HG03565 (cell line): Measurements from ENCODE around the gene DIPK1B.

ENCODE experiments used
- ATAC-seq: cut with Tn5 transposase; IDR thresholded peaks from one replicate; pipeline ENCODE4 v1.9.1; 2021; ENCODE audit warnings: mild to moderate bottlenecking, moderate library complexity; ENCODE audit not compliant: unreplicated experiment

The DIPK1B gene

GRCh38 chr9:136673088-136673974, 39.0 kb upstream of the DIPK1B start:
- ATAC-seq, result no peak

GRCh38 chr9:136673975-136674785, 38.2 kb upstream of the DIPK1B start:
- ATAC-seq, result no peak

- ATAC-seq, result no peak
Observed at GRCh38 chr9:136674786-136675349, 37.5 kb upstream of the DIPK1B start.

DNA sequence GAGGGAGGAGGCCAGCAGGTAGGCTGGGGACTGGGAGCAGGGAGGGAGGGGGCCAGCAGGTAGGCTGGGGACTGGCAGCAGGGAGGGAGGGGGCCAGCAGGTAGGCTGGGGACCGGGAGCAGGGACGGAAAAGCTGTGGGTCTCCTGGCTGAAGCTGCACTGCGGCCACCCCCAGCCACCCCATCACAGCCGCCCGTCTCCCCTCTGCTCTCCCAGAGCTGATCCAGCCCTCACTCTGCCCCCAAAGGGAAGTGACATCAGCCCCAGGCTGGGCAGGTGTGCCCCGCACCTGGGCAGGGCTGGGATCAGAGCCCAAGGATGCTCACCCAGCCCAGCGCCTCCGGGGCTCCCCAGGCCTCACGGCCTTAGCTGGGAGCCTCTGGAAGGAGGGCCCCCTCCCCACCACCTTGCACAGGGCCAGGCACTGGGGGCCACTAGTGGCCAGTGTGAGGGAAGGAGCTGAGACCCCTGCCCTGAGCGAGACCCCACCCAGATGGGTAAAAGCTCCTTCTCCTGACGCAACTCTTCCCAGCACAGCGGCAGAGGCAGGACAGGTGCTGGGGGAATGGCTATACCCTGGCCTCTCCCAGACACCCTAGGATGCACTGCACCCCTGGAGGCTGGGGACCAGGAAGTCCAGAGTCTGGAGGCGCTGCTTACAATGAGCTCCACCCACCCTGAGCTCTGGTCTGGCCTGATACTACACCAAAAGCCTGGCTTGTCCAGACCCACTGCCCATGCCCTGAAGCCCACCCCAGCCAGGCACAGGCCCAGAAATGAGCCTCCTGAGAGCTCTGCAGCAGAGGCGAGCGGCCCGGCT, 36.7 kb upstream of the DIPK1B start:
- ATAC-seq, result no peak

DNA sequence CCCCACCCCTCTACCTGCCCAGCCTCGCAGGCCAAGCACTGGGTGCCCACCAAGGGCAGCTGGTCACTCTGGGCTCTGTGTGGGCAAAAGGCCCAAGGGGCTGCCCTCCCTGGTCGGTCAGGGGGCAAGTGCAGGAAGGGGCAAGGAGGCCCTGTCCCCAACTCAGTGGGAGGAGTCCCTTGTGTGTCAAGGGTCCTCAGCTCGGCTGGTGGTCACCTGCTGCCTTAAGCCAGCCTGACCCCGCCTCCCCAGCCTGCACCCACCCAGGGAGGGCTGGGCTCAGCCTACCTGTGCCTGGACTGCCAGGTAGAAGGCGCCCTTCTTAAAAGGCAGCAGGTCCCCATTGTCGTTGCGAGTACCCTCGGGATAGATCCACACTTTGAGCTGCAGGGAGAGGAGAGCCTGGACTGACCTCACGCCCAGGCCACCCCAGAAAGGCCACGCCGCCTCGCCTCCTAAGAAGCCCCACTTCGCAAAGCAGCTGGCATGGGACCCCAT, 36.0 kb upstream of the DIPK1B start:
- ATAC-seq, result no peak

DNA sequence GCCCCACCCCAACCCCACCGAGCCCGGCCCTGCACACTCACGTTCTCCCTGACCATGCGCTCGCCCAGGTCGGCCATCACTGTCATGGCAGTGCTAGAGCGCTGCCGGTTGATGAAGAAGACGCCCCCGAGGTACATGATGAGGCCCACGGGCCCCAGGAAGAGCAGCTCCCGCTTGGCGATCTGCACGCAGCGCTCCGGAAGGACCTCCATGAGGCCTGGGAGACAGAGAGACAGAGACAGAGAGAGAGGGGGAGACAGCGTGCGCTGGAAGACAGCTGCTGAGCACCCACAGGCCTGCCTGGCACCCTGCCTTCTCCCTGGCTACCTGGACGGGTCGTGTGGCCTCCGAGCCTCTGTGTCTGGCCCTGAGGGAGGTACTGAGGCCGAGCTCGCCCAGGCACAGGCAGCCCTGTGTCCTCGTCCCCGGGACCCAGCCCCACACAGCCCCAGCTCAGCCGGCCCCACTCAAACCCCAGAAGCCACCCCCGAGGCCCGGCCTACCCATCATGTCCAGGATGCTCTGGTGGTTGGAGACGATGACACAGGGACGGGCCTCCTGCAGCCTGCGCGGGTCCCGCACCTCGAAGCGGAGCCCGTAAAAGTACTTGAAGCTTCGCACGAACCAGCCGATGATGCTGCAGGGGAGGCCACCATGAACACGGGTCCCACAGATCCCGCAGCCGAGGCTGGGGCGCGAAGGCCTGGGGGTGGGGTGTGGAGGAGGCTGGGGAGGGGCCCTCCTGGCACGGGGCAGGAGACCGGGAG, 35.3 kb upstream of the DIPK1B start:
- ATAC-seq, result no peak

GRCh38 chr9:136678034-136678433, 34.3 kb upstream of the DIPK1B start:
- no peak for ATAC-seq

- no peak for ATAC-seq
Observed at GRCh38 chr9:136678624-136679023, 33.7 kb upstream of the DIPK1B start.

DNA sequence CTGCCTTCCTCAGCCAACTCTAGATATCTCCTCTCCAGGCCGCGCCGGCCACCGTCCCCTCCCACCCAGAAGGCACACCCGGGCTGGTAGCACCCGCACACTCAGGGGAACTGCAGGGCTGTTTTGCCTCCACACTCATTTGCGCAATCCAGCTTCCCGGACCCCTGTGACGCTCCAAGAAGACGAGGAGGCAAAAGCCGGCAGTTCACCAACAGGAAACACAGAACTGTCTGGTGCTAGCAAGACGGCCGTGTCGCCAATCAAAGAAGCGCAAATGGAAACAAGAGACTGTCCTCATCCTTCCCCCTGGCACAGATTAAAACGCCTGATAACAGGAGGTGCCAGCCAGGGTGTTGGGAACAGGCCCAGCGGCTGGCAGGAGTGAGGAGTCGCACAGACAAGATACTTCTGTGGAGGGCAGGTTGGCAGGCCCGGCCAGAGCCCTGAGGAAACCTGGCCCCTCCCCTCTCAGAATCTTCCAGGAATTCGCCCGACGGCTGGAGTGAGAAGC, 32.9 kb upstream of the DIPK1B start:
- ATAC-seq, result no peak

- ATAC-seq, result no peak
Observed at GRCh38 chr9:136681029-136681428, 31.3 kb upstream of the DIPK1B start.

GRCh38 chr9:136681945-136682699, 30.2 kb upstream of the DIPK1B start:
- ATAC-seq, result no peak

DNA sequence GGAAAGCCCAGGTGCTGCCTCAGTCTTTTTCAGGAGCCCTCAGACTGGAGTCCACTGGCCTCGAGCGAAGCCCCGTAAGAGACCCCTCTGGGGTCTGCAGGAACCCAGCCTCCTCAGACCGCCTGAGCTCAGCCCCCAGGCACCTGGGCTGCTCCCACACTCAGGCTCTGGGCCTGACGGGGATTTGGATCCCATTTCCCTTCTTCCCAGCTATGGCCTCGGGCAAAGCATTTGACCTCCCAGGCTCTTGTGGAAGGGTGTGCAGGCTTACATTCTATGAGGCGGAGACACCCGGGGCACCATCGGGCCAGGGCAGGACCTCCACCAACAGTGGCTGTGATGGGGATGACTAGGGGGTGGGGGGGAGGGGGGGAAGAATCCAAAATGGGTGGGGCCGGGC, 29.7 kb upstream of the DIPK1B start:
- no peak for ATAC-seq

DNA sequence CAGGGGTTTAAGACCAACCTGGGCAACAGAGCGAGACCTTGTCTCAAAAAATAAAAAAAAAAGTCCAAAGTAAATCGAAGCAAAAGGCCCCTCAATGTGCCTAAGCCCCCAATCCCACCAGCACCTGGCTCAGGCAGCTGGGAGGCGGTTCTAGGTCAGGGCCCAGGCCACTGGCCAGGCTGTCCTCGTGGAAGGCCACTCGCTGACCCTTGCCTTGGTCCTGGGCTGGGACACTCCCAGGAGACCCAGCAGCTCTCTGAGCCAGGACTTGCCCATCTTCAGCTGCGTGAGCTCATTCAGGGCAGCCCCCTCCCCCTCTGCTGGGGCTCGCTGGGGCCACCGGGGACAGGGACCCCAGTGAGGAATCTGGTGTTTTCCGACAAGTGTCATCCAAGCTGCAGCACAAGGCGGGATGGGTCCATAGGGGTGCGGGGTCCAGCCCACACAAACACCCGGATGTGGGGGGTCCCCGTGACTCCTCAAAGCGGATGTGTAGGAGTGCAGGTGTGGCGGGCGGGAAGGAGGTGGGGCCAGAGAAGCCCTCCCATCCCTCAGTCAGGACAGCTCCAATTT, 29.1 kb upstream of the DIPK1B start:
- no peak for ATAC-seq

- ATAC-seq, result no peak
Observed at GRCh38 chr9:136683755-136684154, 28.6 kb upstream of the DIPK1B start.

DNA sequence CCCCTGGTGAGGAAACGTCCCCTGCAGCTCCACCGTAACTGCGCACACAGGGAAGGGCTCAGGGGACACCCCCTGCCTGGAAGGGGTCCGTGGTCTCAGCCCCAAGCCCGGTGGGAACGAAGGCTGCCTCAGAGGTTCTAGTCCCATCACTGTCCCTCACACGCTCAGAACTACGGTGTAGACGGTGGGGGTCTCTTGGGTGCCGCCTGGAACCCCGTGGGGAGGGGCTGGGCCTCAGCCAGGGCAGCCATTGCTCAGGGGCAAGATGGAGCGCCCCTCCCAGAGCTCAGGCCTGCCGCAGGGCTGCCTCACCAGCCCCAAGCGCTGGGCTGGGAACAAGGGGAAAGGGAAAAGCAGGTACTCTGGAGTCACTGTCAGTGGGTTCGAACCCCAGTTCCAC, 28.0 kb upstream of the DIPK1B start:
- no peak for ATAC-seq

GRCh38 chr9:136684799-136685198, 27.6 kb upstream of the DIPK1B start:
- no peak for ATAC-seq

GRCh38 chr9:136685216-136685615, 27.2 kb upstream of the DIPK1B start:
- ATAC-seq, result no peak

- ATAC-seq, result no peak
Observed at GRCh38 chr9:136685790-136686533, 26.4 kb upstream of the DIPK1B start.
